Activated CD8-positive, alpha-beta memory T cell treated with anti-CD3 and anti-CD28 coated beads, Interleukin-2, amount 50 U/mL, for 1 hour (primary cell): ENCODE results near the gene ZNF184.

Source experiments
- DNase-seq: peaks from one replicate; pipeline ENCODE4 v3.0.0-alpha.2; 2020; ENCODE audit errors: extremely low read depth

ZNF184 gene

DNA sequence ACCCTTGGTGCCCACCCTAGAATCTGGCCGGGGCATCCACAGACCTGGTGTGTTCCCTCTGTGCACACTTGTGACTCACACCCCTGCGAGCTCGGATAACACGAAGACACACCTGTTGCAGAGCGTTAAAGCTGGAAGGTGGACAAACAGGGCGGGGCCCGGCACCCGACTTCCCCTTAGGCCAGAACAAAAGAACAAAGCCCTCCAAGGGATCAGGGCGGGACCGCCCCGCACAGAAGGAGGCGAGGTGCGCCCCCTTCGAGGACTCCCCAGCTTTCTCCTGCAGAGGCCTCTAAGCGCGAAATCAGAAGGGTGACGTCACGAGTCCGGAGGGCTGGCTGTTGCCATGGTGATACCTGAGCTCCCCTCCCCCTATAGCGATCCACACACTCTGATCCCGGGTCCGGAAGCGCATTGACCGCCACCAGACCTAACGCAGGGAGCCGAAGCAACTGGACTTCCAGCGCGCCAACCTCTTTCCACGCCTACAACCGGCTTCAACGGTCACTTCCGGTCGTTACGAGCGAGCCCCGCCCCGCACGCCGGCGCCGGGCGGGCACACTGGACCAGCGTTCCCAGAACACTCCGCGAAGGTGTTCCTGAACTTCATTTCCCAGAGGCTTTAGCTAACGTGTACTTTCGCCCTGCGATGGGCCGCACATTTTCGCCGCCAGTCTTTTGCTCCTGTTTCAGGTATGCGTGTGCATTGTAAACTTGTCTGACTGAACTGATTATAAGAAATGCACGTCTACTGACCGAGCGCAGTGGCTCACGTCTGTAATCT lies at the start of gene ZNF184:
TSS of gene ZNF184 (minus strand) at position 489 of the 784 bp plus-strand sequence. CDS start 811 bp downstream, outside the sequence.
- DNase-seq: peak; percentile 70

DNA sequence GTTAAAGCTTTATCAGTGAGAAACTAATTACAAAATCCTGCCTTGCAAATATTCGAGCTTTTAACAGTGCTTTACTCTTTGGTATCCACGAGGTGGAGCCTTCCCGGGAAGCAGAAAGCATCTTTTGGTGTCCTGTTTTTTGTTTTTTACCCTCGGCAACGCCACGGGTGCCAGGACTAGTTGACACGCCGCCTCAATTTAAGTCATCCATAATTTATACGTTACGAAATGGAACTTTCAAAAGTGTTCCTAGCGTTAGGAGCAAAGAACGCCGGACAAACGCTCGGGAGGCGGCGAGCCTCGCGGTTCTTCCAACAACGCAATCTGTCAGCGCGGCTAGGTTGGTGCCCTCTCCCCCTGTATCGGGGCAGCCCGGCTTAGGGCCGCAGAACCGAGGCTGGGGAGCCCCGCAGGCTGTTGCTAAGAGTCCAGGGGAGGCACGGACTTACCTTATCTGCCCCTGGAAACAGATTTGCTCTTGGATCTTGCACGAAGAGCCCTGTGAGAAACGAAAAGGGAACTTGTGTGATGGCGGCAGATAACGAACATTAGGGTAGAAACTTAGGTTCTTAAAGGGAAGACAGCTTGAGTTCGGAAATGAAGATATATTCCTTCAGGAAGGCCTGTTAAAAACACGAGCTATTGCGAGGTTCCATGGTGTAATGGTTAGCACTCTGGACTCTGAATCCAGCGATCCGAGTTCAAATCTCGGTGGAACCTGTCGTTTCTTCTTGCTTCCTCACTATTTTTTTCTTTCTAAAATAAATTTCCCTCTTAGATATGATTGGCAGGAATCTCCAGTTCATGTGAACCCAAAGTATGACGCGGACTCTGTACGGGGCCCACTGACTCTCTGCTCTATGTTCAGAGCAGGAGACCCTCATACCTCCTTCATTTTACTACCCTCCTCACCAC lies 46.2 kb upstream of the ZNF184 start:
- no peak for DNase-seq

DNA sequence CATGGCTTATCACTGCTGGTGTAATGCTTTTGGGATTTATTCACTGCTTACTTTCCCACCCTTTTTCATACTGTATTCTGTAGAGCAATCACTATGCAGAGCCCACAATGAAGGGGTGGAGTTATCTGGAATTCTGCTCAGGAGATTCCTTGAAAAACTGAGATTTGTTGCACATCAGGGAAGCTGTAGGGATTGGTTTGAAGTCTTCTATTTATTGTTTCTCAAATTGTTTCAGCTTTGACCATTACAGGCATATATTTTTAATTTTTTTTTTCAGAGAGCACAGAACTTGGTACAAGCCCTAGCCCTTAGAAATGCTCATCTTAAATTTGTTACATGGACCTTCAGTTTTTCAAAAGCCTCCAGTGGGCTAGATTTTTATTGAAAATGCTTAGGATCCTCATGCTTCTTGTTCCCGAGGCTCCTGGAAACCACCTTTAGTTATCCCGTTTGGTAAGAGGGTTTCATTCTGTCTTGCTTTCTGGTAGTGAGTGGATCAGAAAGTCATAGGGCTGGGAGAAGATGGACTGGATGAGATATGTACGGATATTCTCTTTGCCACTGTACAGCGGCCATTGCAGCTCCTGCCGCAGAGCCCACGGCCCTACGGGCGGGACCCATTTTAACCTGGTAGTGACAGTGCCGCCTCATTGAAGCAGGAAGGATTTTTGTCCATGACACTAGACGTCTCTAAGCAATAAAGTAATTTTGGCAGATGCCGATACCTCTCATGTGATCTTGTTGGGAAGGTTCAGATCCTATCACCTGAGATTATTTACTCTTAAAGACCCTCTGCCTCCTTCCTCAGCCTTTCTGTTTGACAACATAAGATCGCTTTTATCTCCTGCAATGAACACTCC lies 45.3 kb upstream of the ZNF184 start:
- DNase-seq: no peak

DNA sequence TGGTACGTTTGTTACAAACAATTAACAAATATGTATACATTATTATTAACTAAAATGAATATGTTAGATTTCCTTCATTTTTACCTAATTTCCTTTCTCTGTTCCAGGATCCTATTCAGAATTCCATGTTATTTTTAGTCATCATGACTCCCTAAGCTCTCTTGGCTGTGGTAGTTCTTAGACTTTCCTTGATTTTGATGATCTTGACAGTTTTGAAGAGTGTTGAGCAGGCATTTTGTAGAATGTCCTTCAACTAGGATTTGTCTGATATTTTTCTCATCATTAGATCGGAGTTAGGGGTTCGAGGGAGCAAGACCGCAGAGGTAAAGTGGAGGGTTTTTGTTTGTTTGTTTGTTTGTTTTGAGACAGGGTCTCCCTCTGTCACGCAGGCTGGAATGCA lies 44.3 kb upstream of the ZNF184 start:
- no peak for DNase-seq

DNA sequence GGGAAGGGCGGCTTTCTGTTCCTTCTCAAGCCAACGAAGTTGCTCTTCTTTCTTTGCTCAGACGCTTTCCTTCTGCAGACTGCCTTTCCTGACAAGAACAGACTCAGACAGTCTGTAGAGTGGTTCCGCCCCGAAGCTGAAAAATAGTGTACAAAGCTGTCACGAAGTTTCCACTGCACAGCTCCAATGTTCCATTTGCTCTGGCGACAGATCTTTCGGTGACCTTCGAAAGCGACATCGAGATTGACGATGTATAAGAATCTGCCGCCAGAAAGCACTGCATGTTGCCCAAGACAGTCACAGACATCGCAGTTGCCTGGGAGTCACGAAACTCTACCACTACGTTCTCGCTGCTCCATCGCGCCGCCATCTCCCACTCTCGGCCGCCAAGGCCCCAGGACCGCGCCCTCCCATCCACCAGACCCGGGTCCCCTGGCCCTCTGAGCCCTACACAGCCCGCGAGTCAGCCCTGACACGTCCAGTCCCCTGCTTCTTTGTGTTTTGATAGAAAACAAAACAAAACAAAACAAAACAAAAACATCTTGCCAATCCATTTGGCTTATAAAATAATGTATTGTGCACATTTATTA lies 42.1 kb upstream of the ZNF184 start:
- DNase-seq: no peak

DNA sequence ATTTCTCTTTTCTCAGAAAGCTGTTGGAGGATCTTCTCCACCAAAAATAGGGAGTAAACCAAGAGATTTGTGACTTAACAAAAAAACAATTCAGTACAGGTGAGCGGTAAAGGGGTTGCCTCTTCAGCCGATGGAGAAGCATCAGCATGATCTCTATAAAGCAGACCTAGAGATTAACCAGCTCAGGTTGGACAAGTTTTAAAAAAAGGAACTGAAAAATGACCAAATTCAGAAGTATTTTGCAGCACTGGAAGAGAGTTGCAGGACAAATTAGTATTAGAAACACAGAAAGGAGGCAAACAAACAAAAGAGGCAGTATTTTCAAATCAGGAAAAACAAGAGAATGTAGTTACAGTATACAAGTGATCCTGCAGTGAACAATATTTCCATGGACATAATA lies 39.6 kb upstream of the ZNF184 start:
- no peak for DNase-seq

DNA sequence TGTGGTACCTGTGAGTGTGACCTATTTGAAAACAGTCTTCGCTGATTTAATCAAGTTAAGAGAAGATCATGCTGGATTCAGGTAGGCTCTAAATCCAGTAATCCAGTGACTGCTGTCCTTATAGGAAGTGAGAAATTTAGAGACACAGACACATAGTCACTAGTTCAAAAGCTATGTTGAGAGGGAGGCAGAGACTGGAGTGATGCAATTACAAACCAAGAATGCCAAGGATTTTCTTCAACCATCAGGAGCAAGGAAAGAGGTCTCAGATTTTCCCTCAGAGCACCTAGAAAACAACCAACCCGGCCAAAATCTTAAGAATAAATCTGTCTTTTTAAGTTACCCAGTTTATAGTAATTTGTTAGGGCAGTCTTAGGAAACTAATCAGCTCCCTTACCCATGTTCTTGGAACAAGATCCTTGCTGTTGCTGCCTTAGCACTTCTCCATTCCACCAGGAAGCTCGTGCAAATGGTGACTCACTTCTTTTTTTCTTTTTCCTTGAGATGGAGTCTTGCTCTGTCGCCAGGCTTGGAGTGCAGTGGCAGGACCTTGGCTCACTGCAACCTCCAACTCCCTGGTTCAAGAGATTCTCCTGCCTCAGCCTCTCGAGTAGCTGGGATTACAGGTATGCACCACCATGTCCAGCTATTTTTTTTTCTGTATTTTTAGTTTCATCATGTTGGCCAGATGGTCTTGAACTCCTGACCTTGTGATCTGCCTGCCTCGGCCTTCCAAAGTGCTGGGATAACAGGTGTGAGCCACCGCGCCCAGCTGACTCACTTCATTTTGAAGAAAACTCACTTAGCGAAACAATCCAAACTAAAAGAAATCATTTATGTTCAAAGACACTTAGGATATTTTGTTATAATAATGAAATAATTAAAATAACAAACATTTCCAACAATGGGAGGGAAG lies 34.4 kb upstream of the ZNF184 start:
- no peak for DNase-seq

DNA sequence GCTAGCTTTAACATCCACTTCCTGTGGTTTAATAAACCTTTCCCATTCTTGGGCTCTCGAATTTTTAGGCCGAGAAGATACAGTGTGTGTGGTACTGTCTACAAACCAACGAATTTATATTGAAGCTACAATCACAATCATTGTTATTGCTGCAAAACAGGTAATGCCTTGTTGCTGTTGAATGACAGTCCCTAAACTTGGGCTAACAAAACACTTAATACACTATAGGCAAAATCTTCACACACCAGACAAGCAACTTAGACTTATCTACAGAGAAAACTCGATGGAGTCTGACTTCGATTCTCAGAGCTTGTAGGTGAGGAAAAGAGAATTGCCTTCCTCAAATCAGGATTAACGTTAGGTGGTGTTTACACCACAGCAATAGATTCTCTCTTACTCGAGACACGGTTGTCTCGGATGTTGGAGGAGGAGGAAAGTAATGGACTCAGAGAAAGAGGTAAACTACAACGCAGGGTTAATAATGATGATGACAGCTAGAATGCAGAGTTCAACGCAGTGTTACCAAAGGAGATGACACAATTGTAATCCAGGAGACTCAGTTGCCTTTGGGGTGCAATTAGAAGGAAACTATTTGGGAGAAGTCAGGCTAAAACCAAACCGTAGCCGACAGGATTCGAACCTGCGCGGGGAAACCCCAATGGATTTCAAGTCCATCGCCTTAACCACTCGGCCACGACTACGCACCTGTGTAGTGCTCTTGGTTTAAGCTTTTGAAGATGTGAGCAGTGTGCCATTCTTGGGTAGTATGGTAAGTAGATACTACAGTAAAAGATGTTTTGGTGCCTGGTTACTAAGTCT lies 32.5 kb upstream of the ZNF184 start:
- DNase-seq: no peak

DNA sequence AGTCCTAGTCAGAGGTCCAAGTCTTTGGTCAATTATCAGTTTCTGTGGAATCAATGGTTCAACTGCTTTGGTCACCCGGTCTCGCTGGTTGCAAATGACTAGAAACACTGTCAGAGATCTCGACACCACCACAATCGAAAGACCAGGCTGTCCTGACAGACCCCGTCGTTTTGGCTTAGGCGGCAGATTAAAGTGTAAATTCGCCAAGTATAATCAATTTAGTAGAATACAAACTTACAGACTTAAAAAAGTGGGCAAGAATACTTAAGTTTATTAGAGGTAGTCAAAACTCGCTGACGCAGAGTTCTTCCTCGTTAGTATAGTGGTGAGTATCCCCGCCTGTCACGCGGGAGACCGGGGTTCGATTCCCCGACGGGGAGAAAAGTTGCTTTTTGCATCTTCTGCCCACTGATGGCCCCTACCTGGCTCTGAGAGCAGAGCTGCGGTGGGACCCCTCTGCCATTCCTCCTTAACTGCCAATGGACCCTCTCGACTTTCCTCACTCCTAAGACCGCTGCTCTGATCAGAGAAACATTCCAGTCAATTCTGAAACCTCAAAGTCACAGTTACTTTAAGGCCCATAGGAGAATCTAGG lies 30.6 kb upstream of the ZNF184 start:
- DNase-seq: peak; percentile 27

DNA sequence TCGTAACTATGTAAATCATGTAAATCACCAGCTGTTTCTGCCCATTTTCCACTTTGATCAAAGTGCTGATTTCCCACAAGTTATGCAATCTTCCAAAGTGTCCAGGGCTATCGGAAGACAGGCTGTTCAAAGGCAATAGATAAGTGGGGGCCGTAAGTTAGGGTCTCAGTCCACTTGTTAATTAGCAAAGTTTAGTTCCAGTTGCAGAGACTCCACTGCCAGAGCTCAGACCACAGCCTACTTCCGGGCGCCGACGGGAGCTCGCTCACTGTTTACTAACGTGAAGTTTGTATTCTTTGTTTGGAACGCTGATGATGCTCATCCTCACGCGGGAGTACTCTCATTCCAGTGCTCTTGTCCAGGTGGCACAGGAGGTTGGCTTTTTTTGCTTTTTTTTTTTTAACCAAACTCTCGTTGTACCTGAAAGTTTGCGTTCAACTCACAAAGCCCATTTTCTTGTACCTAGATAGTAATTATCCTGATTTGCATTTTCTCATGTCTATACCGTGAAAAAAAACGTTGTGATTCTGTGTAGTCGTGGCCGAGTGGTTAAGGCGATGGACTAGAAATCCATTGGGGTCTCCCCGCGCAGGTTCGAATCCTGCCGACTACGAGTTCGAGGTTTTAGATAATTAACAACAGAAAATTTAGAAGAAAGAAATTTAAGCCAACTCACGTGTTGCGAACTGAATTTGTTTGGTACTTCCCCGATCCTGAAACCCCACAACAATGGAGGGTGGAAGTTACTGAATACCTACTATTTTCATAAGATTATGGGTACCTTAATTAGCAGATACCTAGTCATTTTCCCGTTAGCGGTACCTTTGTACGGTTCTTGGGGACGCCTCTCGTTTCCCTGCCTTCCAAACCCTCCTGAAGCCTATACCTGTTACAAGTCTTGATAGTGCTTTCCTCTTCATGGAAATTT lies 29.9 kb upstream of the ZNF184 start:
- DNase-seq: no peak

DNA sequence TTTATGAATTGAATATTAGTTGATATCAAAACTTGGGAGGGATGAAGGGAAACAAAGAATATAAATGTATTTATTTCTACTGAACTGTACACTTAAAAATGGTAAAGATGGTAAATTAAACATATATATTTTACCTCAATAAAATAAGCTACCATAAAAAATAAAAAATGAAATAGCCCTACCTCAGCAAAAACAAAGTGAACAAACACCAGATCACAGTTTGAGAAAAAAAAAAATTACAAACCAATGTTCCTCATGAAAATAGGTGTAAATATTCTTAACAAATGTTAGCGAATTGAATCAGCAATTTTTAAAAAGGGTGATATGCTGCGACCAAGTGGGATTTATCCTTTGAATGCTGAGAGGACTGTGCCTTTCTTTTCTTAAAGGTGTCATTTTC lies 28.3 kb upstream of the ZNF184 start:
- no peak for DNase-seq

DNA sequence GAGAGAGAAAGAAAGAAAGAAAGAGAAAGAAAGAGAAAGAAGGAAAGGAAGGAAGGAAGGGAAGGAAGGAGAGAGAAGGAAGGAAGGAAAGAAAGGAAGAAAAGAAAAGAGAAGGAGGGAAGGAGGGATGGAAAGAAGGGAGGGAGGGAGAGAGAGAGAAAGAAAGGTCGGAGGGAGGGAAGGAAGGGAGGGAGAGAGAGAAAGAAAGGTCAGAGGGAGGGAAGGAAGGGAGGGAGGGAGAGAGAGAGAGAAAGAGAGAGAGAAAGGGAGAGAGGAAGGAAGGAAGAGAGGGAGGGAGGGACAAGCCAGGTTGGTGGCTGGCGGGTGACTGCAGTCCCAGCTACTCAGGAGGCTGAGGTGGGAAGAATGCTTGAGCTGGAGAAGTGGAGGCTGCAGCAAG lies 27.3 kb upstream of the ZNF184 start:
- DNase-seq: no peak

DNA sequence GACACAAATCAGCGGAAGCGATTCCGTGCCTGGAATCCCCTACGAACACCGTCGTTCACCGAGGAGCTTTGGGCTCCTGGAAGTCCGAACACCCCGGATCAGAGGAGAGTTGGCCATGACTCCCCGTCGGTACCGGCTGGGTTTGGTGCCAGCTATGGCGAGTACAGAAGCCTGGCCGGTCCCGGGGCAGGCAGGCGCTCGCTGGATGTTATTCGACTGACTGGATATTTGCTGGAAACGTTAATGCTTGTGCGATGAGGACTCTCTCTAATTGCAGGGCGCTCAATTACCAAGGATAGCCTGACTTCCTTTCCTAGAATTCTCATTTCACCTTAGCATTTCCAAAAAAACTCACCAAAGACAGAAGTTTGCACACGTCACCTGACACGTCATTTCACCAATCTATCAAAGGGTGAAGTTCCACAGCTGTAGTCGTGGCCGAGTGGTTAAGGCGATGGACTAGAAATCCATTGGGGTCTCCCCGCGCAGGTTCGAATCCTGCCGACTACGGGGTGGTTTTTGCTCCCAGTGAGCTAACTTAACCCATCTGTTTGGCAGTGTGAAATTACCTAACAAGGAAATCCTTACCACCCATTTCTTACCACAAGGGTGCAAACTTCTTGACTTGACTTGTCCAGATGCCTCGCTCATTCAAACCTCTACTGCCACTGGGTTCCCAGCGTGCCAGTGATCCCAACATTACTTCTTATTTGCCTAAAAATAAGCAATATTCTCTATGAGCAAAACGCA lies 22.7 kb upstream of the ZNF184 start:
- DNase-seq: no peak

DNA sequence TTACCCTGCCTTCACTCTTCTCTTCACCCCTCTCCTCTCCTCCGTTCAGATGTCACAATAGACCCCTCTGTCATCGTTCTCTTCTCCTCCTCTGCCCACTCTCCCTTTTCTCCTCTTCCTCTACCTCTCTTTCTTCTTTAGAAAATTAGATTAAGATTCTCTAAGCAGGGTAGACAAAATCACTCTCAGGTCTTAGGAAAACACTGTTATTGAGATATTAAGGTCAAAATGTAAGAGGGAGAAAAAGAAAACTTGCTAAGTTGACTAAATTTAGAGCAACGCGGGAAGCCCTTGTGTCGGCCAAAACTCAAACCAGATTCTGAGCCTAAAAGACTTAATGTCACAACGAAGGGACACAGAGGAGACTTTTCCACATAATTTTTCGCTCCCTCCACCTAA lies 22.1 kb upstream of the ZNF184 start:
- no peak for DNase-seq

DNA sequence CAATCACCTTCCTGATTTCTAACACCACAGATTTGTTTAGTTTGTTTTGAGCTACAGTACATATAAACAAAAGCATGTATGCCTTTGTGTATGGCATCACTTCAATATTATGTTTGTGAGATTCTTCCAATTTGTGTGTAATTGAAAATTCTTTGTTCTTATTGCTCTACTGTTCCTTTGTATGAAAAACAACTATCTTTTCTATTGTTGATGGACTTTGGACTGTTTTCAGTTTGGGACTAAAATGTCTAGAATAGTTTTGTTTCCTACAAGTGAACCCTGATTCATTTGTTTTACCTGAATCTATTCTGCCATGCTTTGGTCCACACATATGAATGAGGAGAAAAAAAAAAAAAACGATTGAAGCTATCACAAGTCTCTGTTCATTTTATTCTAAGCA lies 21.2 kb upstream of the ZNF184 start:
- DNase-seq: no peak

DNA sequence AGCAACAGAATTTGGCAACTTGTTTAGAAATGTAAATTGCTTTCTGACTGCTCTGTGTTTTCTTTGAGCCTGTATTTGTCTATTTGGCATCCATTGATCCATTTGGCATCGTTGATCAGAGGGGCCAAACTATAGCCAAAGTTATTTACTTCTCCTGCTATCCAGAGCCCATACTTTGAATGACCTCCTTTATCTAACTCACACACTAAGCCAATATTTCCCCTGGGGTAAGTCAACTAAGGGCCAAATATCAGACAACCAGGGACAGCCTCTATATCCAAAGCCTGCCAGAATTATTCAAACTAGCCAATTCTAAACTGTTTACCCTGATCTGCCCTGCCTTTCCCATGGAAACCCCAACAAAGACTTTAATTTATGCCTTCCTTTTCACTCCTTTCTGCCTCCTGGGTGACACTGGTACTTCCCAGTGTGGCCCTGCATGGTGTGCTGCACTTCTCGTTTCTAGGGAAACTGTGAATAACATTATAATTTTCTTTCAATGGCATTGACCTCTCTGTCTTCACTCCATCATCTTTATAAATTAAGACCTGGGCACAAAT lies 19.8 kb upstream of the ZNF184 start:
- no peak for DNase-seq
